Tibial nerve (tissue), 4 donors: ENCODE measurements around the gene PITPNM3. TPM values are rescaled to one million over a fixed set of nuclear protein-coding genes. Genes with fewer than 3 reads are reported as not detected.

Experiments
- DNase-seq, 2 donors: peaks; one replicate each; pipeline ENCODE4 v3.0.0-alpha.2; 2019; ENCODE audit warnings: low spot score in 2 of 2
- H3K27ac ChIP-seq, 4 donors: fragments of 200-600 bp; sonication (generic) in 3 of 4; one replicate each; pipeline ENCODE4 v1.5.1; 2017 to 2019; ENCODE audit warnings: mild to moderate bottlenecking in 1 of 4
- H3K27me3 ChIP-seq, 2 donors: fragments of 200-600 bp; sonication (generic) in 1 of 2; one replicate each; pipeline versions ENCODE4 v1.5.1 to v1.6.0; 2017 to 2019
- H3K36me3 ChIP-seq, 3 donors: fragments of 200-600 bp; sonication (generic); one replicate each; pipeline ENCODE4 v1.5.1; 2018 to 2019
- H3K4me1 ChIP-seq, 4 donors: fragments of 200-600 bp; sonication (generic) in 3 of 4; one replicate each; pipeline ENCODE4 v1.5.1; 2017 to 2019
- H3K4me3 ChIP-seq, 4 donors: fragments of 200-600 bp; sonication (generic) in 3 of 4; one replicate each; pipeline ENCODE4 v1.5.1; 2017 to 2019; ENCODE audit warnings: mild to moderate bottlenecking in 1 of 4, moderate library complexity in 1 of 4
- H3K9me3 ChIP-seq, 4 donors: fragments of 200-600 bp; sonication (generic) in 3 of 4; one replicate each; pipeline ENCODE4 v1.5.1; 2017 to 2019
- EP300 ChIP-seq, 2 donors: sonication (generic); formaldehyde crosslinking; IDR thresholded peaks; one replicate each; pipeline ENCODE4 v1.6.1; 2017; ENCODE audit warnings: antibody characterized with exemption in 2 of 2, mild to moderate bottlenecking in 1 of 2
- POLR2A ChIP-seq, 2 donors: fragments of 450-650 bp; IDR thresholded peaks; one replicate each; pipeline ENCODE4 v1.6.1; 2017; ENCODE audit warnings: antibody characterized with exemption in 2 of 2, mild to moderate bottlenecking in 2 of 2, moderate library complexity in 2 of 2
- WGBS, 2 donors: methylation state at CpG; one replicate each; pipeline ENCODE4 v1.1.5; 2018; 5-methylcytosine and 5-hydroxymethylcytosine counted together
- total RNA-seq, 4 donors: library from RNA; depleted of rRNA; stranded (reverse); fragments of >200 nt; gene quantifications; one replicate each; pipeline ENCODE4 v1.1.0, GENCODE V29; 2016
- TF ChIP-seq, protein P1 (sequence below), 5 experiments: fragments of 200-600 bp in 3 of 5; fragments of 450-650 bp in 2 of 5; sonication (generic) in 3 of 5; IDR thresholded peaks; one replicate each; pipeline ENCODE4 v1.5.1; 2016 to 2019; ENCODE audit warnings: antibody characterized with exemption in 5 of 5, mild to moderate bottlenecking in 3 of 5, moderate library complexity in 2 of 5

PITPNM3 gene
- total RNA-seq, 4 donors from 2014 or later, result 0.90 to 5.2 (median 2.3) TPM

DNA sequence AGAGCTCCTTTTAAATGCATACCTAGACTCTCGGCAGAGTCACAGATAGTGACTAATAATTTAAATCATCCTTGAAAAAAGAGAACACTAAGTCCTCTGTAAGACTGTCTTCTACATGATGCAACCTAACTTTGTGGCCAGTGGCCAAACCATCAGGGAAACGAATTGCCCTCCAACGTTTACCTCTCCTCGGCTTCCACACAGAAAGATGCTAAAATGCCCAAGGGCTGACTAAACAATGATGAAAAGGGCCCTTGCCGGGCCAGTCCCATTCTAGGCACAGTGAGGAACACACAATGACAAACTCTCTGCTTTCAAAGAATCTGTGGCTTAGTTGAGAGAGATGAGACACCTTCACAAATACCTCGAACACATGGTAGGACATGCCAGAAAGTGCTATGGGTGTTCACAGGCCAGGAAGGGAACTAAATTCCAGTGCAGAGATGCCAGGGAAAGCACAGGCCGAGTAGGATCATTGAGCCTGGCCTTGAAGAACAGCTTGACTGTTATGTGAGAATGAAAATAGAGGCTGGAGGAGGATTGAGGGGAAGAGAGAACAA lies 35.3 kb upstream of the PITPNM3 start:
- no peak overlapping the region for H3K27ac ChIP-seq
- peaks cover 0 to 99% (median 12%) of the 10 kb centered on the region in 3 donors for H3K36me3 ChIP-seq

DNA sequence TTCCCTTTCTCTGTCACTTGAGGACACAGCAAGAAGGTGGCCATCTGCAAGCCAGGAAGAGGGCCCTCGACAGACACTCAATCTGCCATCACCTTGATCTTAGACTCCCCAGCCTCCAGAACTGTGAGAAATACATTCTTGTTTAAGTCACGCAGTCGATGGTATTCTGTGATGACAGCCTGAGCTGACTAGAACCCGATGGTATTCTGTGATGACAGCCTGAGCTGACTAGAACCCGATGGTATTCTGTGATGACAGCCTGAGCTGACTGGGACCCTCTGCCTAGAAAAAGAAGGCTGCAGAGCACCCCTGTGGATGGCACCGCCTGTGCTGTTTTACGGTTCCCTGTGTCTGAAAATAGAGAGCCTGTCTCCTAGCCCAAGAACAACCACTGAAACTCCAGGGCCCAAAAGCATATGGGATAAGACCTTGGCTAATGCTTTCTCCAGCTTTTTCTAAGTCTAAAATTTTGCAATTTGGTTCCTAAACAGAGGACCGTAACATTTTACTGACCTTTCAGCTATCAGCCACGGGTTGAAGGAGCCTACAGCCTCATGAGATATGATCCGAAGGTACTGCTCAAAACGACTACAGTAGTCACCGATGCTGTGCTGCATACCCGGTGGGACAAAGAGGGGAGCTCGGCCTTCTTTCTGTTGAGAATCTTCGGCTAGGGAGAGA lies 33.1 kb upstream of the PITPNM3 start:
- H3K36me3 ChIP-seq, result peaks cover 6 to 100% (median 14%) of the 10 kb centered on the region in 3 donors
- no peak overlapping the region for H3K27ac ChIP-seq
- peaks cover 0 to 10% (median 0%) of the 10 kb centered on the region in 4 donors for H3K9me3 ChIP-seq
- H3K4me3 ChIP-seq, result no peak overlapping the region
- no peaks in the 10 kb centered on the region for H3K27me3 ChIP-seq
- WGBS, 2 donors, result 93 to 94% methylated on average over 15 of the region's 15 CpGs
- TF ChIP-seq, protein P1, sequence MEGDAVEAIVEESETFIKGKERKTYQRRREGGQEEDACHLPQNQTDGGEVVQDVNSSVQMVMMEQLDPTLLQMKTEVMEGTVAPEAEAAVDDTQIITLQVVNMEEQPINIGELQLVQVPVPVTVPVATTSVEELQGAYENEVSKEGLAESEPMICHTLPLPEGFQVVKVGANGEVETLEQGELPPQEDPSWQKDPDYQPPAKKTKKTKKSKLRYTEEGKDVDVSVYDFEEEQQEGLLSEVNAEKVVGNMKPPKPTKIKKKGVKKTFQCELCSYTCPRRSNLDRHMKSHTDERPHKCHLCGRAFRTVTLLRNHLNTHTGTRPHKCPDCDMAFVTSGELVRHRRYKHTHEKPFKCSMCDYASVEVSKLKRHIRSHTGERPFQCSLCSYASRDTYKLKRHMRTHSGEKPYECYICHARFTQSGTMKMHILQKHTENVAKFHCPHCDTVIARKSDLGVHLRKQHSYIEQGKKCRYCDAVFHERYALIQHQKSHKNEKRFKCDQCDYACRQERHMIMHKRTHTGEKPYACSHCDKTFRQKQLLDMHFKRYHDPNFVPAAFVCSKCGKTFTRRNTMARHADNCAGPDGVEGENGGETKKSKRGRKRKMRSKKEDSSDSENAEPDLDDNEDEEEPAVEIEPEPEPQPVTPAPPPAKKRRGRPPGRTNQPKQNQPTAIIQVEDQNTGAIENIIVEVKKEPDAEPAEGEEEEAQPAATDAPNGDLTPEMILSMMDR (IDR thresholded peaks at IDR 0.05), result no peak
- no peak for TF ChIP-seq EP300 (IDR thresholded peaks at IDR 0.05)
- TF ChIP-seq POLR2A (IDR thresholded peaks at IDR 0.05), result no peak
- H3K4me1 ChIP-seq, result no peaks in the 10 kb centered on the region
- no peak for DNase-seq

More for the DNA sequence above, 35.3 kb upstream of the PITPNM3 start:
- 78 to 83% methylated on average over 7 of the region's 7 CpGs for WGBS, 2 donors
- Histone ChIP-seq H3K4me1 (no peaks in the 10 kb centered on the region), H3K27me3 (no peaks in the 10 kb centered on the region), H3K9me3 (no peaks in the 10 kb centered on the region), H3K4me3 (no peak overlapping the region)
- DNase-seq, result no peak
- TF ChIP-seq, protein P1 (IDR thresholded peaks at IDR 0.05), result no peak
- TF ChIP-seq POLR2A (IDR thresholded peaks at IDR 0.05) (no peak), EP300 (IDR thresholded peaks at IDR 0.05) (no peak)

DNA sequence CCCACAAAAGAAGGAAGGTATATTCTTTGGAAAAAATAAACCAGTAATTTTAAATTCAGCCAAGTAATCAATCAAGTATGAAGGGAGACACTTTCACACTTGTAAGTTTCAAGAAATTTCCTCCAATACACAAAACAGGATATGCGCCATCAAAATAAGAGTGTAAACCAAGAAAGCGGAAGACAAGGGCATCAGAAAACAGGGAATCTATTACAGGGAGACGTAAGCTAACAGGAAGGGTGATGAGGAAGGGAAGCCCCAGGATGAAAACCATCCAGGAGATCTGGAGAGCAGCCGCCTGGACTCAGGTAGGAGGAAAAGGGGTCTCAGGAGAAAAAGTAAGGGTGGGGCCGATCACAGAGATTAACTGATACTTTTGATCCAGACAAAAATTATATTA lies 31.8 kb upstream of the PITPNM3 start:
- 91 to 97% methylated on average over 5 of the region's 5 CpGs for WGBS, 2 donors

DNA sequence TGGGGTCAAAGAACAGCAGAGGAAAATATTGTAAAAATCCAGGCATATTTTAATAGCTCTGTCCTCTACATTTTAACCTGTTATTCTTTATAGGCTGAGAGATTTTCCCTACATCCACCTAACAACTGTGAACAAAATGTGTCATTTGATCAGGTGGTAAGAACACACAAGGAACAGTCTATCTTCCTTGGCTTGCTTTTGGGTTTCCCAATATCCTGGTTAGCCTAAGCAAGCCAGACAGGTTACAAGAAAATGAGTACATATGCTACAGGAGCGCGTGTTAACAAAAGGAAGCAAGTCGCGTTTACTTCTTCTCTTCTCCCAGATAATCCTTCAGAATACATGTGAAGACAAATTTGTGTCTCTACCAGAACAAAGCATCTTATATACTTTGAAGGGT lies 31.0 kb upstream of the PITPNM3 start:
- Histone ChIP-seq H3K27ac (no peak overlapping the region), H3K9me3 (peaks cover 0 to 10% (median 0%) of the 10 kb centered on the region in 4 donors), H3K4me3 (no peak overlapping the region), H3K4me1 (no peaks in the 10 kb centered on the region), H3K36me3 (peaks cover 6 to 99% (median 14%) of the 10 kb centered on the region in 3 donors), H3K27me3 (no peaks in the 10 kb centered on the region)
- TF ChIP-seq POLR2A (IDR thresholded peaks at IDR 0.05) (no peak), EP300 (IDR thresholded peaks at IDR 0.05) (no peak)
- TF ChIP-seq, protein P1 (IDR thresholded peaks at IDR 0.05), result no peak
- 95 to 98% methylated on average over 4 of the region's 4 CpGs for WGBS, 2 donors
- no peak for DNase-seq

More for the DNA sequence above, 31.8 kb upstream of the PITPNM3 start:
- no peak for DNase-seq
- no peak overlapping the region for H3K4me3 ChIP-seq
- H3K27me3 ChIP-seq, result no peaks in the 10 kb centered on the region
- H3K27ac ChIP-seq, result no peak overlapping the region
- H3K36me3 ChIP-seq, result peaks cover 6 to 100% (median 14%) of the 10 kb centered on the region in 3 donors
- TF ChIP-seq EP300 (IDR thresholded peaks at IDR 0.05), result no peak
- no peak for TF ChIP-seq POLR2A (IDR thresholded peaks at IDR 0.05)
- TF ChIP-seq, protein P1 (IDR thresholded peaks at IDR 0.05), result no peak
- H3K9me3 ChIP-seq, result peaks cover 0 to 10% (median 0%) of the 10 kb centered on the region in 4 donors
- H3K4me1 ChIP-seq, result no peaks in the 10 kb centered on the region

DNA sequence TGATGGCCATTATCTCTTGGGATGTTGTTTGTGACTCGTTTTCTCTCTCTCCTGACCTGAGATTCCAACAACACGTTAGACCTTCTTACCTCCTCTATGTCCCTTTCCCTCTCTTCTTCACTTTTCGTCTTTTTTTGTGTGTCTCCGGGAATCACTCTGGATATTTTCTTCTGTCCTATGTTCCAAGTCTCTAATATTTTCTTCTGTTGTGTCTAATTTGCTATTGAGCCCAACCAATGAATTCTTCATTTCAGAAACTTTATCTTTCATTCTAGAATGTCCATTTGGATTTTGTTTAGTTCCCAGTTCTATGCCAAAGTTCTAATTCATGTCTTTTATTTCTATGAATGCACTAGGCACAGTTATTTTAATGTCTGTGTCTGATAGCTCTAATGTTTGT lies 27.1 kb upstream of the PITPNM3 start:
- Histone ChIP-seq H3K27ac (no peak overlapping the region), H3K27me3 (no peaks in the 10 kb centered on the region), H3K4me3 (no peak overlapping the region), H3K4me1 (no peaks in the 10 kb centered on the region), H3K36me3 (peaks cover 6 to 96% (median 6%) of the 10 kb centered on the region in 3 donors), H3K9me3 (peaks cover 0 to 10% (median 0%) of the 10 kb centered on the region in 4 donors)
- WGBS, 2 donors, result 99% methylated on average over 4 of the region's 4 CpGs
- TF ChIP-seq, protein P1 (IDR thresholded peaks at IDR 0.05), result no peak
- TF ChIP-seq POLR2A (IDR thresholded peaks at IDR 0.05) (no peak), EP300 (IDR thresholded peaks at IDR 0.05) (no peak)
- no peak for DNase-seq
